HCT116 (cell line): ENCODE data around the gene LYSMD3.

Source experiments
- ATF3 ChIP-seq: IDR thresholded peaks from 2 replicates; pipeline ENCODE4 v1.6.1; 2012
- POLR2A ChIP-seq: IDR thresholded peaks from 2 replicates; pipeline ENCODE4 v1.7.0; 2011; ENCODE audit warnings: borderline replicate concordance; ENCODE audit not compliant: insufficient read depth, insufficient read length; ENCODE audit errors: extremely low read depth
- TF ChIP-seq, protein P1 (sequence below): IDR thresholded peaks from 2 replicates; pipeline ENCODE4 v1.6.1; 2012

GRCh38 chr5:90549223-90549622, 19.8 kb upstream of the LYSMD3 start:
- TF ChIP-seq, protein P1, sequence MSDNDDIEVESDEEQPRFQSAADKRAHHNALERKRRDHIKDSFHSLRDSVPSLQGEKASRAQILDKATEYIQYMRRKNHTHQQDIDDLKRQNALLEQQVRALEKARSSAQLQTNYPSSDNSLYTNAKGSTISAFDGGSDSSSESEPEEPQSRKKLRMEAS: no peak
- TF ChIP-seq ATF3 (no peak), POLR2A (no peak)
